Colon (tissue), 2 donors: ENCODE measurements around the gene PDZD2.
"Not testable (repeated sequence)": the region's sequence is repeated elsewhere in the genome, so short reads cannot be mapped to it uniquely, and the experiment has no call there.

Source experiments
- FAIRE-seq: peaks from 2 replicates; lab custom pipeline; 2012; peaks lifted over from hg19 to GRCh38; lab: Jason Lieb, UNC
- donor health status: control.
- donor health status: control.

Gene PDZD2

DNA sequence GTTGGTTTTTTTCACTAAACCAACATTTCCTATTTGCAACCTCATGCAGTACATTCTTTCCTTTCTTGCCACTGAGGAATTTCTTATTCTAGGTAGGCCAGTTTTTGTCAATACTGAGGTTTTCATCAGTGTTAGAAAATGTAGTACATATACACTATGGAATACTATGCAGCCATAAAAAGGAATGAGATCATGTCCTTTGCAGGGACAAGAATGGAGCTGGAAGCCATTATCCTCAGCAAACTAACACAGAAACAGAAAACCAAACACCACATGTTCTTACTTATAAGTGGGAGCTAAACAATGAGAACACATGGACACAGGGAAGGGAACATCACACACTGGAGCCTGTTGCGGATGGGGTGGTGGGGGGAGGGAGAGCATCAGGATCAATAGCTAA lies 441.6 kb downstream of the PDZD2 start:
- not testable (repeated sequence) for FAIRE-seq

DNA sequence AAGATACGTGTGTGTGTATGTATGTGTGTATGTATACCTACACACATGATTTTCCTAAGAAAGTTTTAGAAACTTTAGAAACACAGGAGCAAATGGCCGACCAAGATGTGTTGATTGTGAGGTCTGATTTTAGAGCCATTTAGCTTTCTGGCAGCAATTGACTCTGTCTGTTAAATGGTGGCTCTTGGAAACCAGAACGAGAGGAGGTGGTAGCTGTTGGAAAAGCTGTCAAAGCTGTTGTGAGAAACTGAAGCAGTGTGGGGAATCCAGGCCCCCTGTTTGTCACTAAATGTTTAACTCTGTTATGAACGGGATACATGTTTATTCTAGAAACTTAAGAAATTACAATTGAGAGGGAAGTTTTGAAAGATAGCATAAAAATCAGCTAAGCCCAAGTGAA lies 443.8 kb downstream of the PDZD2 start:
- no peak for FAIRE-seq

GRCh38 chr5:32083981-32084430 lies 445.1 kb downstream of the PDZD2 start:
- FAIRE-seq = no peak

DNA sequence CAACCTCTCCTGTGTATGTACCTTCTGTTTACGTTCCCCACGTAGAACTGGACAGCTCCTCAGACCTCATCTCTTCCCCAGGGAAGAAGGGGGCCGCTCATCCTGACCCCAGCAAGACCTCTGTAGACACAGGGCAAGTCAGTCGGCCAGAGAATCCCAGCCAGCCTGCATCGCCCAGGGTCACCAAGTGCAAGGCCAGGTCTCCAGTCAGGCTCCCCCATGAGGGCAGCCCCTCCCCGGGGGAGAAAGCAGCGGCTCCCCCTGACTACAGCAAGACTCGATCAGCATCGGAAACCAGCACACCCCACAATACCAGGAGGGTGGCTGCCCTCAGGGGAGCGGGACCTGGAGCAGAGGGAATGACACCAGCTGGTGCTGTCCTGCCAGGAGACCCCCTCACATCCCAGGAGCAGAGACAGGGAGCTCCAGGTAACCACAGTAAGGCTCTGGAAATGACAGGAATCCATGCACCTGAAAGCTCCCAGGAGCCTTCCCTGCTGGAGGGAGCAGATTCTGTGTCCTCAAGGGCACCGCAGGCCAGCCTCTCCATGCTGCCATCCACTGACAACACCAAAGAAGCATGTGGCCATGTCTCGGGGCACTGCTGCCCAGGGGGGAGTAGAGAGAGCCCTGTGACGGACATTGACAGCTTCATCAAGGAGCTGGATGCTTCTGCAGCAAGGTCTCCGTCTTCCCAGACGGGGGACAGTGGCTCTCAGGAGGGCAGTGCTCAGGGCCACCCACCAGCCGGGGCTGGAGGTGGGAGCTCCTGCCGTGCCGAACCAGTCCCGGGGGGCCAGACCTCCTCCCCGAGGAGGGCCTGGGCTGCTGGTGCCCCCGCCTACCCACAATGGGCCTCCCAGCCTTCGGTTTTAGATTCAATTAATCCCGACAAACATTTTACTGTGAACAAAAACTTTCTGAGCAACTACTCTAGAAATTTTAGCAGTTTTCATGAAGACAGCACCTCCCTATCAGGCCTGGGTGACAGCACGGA lies 448.5 kb downstream of the PDZD2 start:
- no peak for FAIRE-seq

DNA sequence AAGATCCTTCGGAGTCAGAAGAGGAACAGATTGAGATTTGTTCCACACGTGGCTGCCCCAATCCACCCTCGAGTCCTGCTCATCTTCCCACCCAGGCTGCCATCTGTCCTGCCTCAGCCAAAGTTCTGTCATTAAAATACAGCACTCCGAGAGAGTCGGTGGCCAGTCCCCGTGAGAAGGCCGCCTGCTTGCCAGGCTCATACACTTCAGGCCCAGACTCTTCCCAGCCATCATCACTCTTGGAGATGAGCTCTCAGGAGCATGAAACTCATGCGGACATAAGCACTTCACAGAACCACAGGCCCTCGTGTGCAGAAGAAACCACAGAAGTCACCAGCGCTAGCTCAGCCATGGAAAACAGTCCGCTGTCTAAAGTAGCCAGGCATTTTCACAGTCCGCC lies 449.3 kb downstream of the PDZD2 start:
- no peak for FAIRE-seq

DNA sequence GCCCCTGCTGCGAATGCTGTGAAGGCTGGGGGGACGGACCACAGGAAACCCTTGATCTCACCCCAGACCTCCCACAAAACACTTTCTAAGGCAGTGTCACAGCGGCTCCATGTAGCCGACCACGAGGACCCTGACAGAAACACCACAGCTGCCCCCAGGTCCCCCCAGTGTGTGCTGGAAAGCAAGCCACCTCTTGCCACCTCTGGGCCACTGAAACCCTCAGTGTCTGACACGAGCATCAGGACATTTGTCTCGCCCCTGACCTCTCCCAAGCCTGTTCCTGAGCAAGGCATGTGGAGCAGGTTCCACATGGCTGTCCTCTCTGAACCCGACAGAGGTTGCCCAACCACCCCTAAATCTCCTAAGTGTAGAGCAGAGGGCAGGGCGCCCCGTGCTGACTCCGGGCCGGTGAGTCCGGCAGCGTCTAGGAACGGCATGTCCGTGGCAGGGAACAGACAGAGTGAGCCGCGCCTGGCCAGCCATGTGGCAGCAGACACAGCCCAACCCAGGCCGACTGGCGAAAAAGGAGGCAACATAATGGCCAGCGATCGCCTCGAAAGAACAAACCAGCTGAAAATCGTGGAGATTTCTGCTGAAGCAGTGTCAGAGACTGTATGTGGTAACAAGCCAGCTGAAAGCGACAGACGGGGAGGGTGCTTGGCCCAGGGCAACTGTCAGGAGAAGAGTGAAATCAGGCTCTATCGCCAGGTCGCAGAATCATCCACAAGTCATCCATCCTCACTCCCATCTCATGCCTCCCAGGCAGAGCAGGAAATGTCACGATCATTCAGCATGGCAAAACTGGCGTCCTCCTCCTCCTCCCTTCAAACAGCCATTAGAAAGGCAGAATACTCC lies 450.4 kb downstream of the PDZD2 start:
- no peak for FAIRE-seq

DNA sequence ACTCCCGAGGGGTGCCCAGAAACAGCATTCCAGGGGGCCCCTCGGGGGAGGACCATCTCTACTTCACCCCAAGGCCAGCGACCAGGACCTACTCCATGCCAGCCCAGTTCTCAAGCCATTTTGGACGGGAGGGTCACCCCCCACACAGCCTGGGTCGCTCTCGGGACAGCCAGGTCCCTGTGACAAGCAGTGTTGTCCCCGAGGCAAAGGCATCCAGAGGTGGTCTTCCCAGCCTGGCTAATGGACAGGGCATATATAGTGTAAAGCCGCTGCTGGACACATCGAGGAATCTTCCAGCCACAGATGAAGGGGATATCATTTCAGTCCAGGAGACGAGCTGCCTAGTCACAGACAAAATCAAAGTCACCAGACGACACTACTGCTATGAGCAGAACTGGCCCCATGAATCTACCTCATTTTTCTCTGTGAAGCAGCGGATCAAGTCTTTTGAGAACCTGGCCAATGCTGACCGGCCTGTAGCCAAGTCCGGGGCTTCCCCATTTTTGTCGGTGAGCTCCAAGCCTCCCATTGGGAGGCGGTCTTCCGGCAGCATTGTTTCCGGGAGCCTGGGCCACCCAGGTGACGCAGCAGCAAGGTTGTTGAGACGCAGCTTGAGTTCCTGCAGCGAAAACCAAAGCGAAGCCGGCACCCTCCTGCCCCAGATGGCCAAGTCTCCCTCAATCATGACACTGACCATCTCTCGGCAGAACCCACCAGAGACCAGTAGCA lies 451.3 kb downstream of the PDZD2 start:
- FAIRE-seq = no peak

- no peak for FAIRE-seq
These were observed 451.8 kb downstream of the PDZD2 start for GRCh38 chr5:32090755-32091128.

- no peak for FAIRE-seq
These were observed 454.2 kb downstream of the PDZD2 start for GRCh38 chr5:32092938-32093812.

DNA sequence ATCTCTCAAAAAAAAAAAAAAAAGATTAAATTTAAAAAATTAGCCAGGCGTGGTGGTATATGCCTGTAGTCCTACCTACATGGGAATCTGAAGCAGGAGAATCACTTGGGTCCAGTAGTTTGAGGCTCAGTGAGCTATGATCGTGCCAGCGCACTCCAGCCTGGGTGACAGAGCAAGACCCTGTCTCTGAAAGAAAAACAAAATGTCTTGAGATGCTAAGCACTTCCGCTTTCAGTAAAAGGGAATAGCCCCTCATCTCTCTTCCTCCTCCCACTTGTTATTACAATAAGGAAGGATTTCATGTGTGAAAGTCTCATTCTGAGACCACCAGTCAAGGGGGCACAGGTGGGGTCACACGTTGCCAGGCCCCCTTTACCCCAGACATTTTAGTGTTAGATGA lies 455.8 kb downstream of the PDZD2 start:
- FAIRE-seq = no peak

DNA sequence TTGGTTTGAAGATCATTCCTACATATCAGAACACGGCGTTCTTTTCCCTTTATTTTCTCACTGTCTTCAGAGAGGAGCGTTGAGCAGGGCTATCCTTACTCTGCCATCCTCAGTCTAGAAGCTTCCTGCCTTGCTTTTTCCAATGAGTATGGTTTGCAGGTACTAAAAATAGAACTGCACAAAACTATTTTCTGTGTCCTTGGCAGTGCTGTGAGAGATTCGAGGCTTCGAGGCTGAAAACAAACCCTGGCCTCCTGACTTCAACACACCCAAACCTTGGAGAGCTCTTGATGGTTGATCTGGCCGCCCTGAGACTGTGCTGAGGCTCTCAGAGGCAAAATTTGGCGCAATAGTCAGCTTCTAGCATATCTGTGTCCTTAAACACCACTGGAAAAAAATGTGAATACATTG lies 456.3 kb downstream of the PDZD2 start:
- no peak for FAIRE-seq

- no peak for FAIRE-seq
These were observed 458.1 kb downstream of the PDZD2 start for GRCh38 chr5:32096891-32097595.

GRCh38 chr5:32098291-32098690 lies 459.4 kb downstream of the PDZD2 start:
- no peak for FAIRE-seq

DNA sequence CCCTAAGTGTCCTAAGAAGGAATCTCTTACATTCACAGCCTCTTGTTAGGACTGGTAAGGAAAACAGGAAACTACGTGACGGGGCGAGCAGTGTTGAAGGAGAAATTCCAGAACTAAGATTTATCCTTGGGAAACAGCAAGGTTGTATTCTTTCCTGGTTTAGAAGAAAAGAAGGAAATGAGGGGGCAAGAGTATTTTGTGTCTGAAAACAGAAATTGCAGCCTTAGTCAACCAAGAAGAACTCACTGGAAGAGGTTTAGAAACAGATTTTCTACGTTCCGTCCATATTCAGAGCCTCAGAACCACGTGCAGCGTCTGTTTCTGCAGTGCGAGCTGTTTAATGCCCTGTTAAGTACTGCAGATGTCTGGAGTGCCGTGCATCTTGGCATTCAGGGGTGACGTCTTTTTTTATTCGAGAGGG lies 460.0 kb downstream of the PDZD2 start:
- no peak for FAIRE-seq

GRCh38 chr5:32099486-32100035 lies 460.6 kb downstream of the PDZD2 start:
- no peak for FAIRE-seq

DNA sequence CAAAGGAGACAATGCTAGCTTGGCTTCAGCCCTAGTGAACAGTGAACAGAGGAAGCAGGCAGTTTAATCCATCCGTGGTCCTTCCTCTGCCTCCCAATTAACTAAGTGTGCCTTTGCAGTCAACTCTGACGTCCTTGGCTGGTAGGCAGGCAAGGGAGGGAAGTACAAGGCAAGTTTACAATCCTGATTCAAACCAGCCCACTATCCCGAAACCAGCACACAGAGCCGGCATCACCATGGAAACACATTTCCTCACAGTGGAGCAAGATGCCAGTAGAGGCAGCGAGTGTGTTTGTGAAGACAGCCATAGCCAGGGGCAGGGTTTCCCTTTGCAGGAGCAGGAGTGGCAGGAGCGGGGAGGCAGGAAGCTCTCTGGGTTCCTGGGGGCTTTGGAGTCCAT lies 461.3 kb downstream of the PDZD2 start:
- FAIRE-seq = no peak

- no peak for FAIRE-seq
These were observed 461.9 kb downstream of the PDZD2 start for GRCh38 chr5:32100691-32101302.

DNA sequence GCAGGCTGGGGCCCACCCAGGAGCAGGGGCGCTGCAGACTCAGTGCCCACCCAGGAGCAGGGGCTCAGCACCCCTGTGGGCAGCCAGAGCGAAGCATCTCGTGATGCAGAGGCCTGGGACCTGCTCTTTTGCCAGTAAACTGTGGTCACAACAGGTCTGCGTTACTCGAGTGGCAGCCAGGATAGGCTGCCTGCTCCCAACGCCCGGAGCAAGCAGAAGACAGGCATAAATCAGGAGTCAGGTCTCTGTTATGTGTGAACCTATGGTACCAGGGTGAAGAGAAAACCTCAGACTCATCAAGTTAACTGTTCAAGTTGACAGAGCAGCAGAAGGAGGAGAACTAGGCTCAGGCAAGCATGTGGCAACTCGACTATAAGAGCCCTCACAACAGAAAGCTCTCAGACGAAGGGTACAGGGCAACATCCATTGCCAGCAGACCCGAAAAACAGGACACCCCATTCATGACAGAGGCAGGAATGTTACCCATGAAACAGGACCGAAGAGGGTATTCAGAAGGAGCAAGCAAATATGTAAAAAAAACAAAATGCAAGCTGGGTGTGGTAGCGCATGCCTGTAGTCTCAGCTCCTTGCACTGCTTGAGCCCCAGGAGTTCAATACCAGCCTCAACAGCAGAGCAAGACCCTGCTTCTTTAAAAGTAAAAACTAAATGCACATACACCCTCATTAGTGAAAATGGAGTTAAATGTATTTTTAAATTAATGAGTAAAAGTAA lies 463.5 kb downstream of the PDZD2 start:
- no peak for FAIRE-seq

- FAIRE-seq = no peak
These were observed 464.6 kb downstream of the PDZD2 start for GRCh38 chr5:32103521-32103920.
